HG03025 (cell line): ENCODE results near the gene KIFAP3.
"Not testable (repeated sequence)": the region's sequence is repeated elsewhere in the genome, so short reads cannot be mapped to it uniquely, and the experiment has no call there.

ENCODE experiments used
- ATAC-seq: cut with Tn5 transposase; IDR thresholded peaks from one replicate; pipeline ENCODE4 v1.9.1; 2021; ENCODE audit warnings: mild to moderate bottlenecking, moderate library complexity; ENCODE audit not compliant: unreplicated experiment, low FRiP score

Gene KIFAP3

DNA sequence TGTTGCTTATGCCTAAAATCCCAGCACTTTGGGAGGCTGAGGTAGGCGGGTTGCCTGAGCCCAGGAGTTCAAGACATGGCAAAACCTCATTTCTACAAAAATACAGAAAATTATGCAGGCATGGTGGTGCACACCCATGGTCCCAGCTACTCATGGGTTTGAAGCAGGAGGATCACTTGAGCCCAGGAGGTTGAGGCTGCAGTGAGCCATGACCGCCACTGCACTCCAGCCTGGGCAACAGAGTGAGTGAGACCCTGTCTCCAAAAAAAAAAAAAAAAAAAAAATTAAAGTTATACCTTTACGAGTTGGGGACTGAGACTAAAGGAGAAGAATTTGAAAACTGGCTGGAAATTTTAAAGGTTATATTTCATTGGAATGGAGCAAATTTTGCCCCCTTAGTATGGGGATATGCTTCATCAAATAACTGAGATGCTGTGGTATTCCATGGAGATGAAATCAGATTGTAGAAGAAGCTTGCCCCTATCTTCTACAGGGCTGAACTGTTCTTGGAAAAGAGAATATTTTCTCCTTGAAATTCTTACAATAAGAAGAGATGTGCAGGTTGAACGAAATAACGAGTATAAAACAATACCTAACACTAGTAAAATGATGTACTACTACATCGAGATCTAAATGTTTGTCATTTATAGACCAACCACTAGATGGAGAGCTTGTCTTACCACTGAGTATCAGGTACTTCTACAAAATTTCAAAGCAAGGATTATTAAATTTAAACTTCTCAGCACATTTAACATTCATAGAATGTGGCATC lies 145.9 kb downstream of the KIFAP3 start:
- no peak for ATAC-seq

- ATAC-seq: peak; percentile 64
Observed at GRCh38 chr1:169925505-169926482, 148.7 kb downstream of the KIFAP3 start.

DNA sequence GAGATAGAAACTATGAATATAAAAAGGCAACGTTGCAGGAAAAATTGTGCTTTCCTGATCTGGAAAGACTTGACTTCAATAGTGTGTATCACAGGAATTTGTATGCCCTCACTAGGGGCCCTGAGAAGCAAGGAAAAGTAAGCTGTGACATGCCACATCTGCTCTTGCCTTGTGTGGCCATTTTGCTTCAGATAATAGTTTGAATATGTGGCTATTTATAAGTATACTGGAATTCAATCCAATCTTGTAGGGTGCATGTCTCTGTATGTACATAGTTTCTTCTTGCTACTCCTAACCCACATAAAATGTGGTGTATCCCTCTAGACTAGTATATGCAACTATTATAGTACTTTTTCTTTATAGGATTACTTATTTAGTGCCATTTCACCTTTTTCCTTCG lies 149.7 kb downstream of the KIFAP3 start:
- ATAC-seq: no peak

GRCh38 chr1:169924063-169924462 lies 150.4 kb downstream of the KIFAP3 start:
- no peak for ATAC-seq

GRCh38 chr1:169921080-169921479 lies 153.4 kb downstream of the KIFAP3 start:
- ATAC-seq: no peak

DNA sequence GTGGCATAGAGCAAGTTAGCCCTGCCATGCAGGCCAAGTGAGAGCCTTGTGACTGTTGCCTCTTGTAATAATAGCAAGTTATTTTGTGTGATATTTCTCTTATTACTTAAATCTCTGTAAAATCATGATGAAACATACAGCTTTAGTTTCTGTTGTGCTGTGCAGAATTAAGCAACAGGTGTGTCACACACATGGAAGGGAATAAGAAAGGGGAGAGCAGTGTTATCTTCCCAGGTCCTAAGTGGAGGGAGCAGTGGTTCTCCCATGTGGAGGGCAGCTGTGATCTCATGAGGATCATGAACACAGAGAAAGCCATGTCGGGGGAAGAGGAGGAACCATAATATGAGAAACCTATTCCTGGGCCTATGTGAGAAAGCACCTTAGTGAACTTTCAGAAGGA lies 155.6 kb downstream of the KIFAP3 start:
- ATAC-seq: no peak

DNA sequence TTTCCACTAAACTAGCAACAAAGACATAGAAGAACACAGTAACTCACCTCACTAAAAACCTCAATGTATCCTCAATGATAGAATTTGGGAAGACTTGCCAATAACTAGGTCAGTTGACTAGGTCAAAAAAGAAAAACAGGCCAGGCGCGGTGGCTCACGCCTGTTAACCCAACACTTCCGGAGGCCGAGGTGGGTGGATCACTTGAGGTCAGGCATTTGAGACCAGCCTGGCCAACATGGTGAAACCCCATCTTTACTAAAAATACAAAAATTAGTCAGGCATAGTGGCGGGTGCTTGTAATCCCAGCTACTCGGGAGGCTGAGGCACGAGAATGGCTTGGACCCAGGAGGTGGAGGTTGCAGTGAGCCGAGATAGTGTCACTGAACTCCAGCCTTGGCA lies 156.3 kb downstream of the KIFAP3 start:
- not testable (repeated sequence) for ATAC-seq

- no peak for ATAC-seq
Observed at GRCh38 chr1:169915150-169915549, 159.3 kb downstream of the KIFAP3 start.

DNA sequence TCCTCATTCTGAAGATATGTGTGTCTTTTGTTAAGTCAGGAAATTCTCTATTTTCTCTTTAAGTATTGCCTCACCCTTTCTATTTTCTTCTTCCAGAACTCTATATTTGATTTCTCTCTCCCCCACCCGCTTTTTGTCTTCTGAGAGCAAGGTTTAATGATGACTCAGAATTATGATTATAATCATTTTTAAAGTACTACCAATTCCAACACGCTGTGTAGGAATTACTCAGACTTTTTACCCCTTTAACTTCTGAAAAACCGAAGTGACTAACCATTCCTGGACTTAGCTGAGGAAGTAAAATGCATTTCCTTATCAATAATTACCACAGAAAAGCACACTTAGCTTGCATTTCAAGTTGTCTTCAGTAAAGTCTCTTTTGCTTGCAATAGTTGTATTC lies 160.0 kb downstream of the KIFAP3 start:
- ATAC-seq: no peak

DNA sequence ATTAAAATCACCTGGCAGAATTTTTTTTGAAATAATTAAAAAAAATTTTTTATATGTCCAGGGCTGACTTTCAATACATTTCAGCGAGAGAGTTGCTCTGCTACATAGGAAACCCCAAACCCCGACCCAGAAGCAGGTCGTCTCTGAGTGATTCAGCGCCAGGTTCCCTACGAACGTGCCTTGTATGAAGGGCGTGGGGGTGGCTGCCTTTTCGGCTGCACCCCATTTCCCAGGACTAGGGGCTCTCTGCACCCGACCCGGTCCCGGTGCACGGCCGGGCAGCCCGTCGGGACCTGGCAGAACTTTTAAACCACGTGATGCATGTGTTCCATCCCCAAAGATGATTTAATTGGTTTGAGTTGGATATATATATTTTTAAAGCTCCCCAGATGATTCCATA lies 165.0 kb downstream of the KIFAP3 start:
- ATAC-seq: no peak

DNA sequence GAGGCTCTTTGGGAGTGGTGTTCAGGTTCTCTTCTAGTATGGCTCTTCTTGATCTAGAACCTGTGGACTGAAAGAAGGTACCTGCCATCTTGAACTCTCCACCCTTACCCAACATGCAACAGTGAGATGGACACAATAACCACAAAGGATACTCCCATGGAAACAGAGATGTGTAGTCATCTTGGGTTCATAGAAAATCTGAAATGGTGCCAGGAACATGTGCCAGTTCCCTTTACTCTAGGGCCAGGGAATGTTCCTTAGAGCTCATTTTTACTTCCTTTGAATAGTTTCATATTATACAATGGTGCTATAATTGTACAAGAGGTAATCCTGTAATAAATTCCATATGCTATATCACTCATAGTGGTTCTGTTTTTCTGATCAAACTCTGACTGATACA lies 167.6 kb downstream of the KIFAP3 start:
- no peak for ATAC-seq

DNA sequence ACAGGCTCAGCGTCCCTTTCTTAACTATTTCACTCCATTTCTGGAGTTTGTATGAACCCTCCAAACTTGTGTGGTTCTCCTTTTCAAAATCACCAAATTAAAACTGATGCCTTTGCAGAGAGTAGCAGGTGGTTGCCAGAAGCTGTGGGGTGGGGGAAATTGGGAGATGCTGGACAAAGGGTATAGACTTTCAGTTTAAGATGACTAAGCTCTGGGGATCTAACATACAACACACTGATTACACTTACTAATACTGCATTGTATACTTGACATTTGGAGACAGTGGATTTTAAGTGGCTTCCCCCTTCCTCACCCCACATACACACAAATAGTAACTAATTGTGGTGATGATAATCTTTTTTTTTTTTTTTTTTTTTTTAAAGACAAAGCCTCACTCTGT lies 169.7 kb downstream of the KIFAP3 start:
- ATAC-seq: no peak

DNA sequence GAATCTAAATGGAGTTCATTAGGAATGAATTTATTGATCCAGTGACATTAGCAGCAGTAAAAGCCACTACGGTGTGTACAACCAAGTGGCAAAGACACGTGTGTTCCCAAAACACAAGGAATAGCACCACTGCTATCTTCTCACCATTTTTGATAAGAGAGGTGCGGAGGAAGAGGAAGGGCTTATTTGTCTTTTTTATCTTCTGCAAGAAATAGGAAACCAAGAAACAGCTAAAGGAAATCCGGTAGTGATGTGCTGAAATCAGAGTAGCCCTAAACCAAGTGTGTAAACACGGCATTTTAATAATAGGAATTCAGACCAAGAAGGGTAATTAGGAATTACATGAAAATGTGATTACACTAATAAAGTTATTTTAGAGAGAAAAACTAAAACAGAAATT lies 171.7 kb downstream of the KIFAP3 start:
- no peak for ATAC-seq

GRCh38 chr1:169901115-169901514 lies 173.4 kb downstream of the KIFAP3 start:
- ATAC-seq: no peak

- no peak for ATAC-seq
Observed at GRCh38 chr1:169900571-169900970, 173.9 kb downstream of the KIFAP3 start.

- ATAC-seq: no peak
Observed at GRCh38 chr1:169899519-169900217, 174.8 kb downstream of the KIFAP3 start.

GRCh38 chr1:169896013-169896412 lies 178.5 kb downstream of the KIFAP3 start:
- no peak for ATAC-seq

DNA sequence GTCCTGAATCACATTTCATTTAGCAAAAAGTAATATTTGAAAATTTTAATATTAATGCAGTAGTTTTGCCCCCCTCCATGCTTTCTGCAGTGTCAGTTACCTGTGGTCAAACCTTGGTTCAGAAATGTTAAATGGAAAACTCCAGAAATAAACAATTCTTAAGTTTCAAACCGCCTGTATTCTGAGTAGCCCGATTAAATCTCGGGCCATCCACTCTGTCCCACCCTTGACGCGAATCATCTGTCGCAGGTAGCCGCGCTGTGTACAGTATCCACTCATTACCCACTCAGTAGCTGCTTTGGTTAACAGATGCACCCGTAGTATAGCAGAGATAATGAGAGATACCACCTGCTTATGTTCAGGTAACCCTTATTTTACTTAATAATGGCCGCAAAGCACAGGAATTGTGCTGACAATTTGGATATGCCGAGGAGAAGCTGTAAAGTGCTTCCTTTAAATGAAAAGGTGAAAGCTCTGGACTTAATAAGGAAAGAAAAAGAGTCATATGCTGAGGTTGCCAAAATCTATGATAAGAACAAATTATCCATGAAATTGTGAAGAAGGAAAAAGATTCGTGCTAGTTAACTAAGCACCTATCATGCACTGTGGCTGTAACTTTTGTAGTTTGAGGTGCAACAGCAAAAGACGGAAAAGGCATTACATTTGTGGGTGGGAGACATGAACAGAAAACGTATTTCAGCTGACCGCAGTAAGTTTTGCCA lies 179.9 kb downstream of the KIFAP3 start:
- ATAC-seq: no peak

DNA sequence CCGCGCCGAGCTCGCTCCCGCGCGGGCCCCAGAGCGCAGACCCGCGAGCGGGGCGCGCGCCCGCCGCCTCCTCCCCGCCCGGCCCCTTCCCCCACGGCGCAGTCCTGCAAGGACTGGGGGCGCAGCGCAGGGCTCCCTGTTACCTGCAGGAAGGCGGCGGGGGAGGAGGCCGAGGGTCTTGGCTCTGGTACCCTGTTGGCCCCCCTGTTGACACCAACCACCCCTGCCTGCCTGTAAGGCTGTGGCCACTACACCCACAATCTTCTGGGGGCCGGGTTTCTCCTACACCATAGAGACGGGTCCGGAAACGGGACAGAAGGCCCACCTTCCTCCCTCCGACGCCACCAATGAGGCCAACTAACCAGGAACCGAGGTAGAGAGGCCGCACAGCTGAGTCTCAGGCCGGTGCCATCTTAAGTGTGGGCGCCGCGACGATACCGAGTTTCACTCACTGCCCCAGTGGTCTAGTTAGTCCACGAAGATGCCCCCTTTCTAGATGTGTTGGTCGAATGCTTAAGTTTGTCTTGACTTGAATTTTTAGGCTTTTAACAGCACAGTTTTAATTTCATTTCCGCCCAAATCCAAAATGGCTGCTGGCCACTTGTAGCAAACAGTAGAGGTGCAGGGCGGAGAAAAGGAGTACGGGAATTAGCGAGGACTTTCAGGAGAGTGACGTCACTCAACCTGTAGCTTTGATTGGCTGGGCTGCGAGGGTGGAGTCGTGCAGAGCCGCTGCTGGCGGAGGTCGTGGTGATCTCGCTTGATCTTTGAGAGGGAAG lies 180.7 kb downstream of the KIFAP3 start, which contains the start of gene SCYL3:
Gene SCYL3 (minus strand): TSS at position 252 of the 779 bp plus-strand sequence. CDS start 5,056 bp downstream, outside the sequence.
- peak; percentile 93 for ATAC-seq
